Loucy (cell line): ENCODE measurements around the gene EPHB6.

Experiments used
- EZH2phosphoT487 ChIP-seq: fragments of 200-600 bp; IDR thresholded peaks from 2 replicates; pipeline ENCODE4 v1.6.1; 2018; ENCODE audit warnings: antibody characterized with exemption, mild to moderate bottlenecking, moderate library complexity, borderline replicate concordance
- TF ChIP-seq, protein P1 (sequence below): fragments of 200-600 bp; sonication (generic); conservative IDR thresholded peaks from 2 replicates; pipeline ENCODE4 v1.5.1; 2014; ENCODE audit warnings: mild to moderate bottlenecking, antibody characterized with exemption, low read length

GRCh38 chr7:142886866-142887265, 32.0 kb downstream of the EPHB6 start:
- TF ChIP-seq, protein P1, sequence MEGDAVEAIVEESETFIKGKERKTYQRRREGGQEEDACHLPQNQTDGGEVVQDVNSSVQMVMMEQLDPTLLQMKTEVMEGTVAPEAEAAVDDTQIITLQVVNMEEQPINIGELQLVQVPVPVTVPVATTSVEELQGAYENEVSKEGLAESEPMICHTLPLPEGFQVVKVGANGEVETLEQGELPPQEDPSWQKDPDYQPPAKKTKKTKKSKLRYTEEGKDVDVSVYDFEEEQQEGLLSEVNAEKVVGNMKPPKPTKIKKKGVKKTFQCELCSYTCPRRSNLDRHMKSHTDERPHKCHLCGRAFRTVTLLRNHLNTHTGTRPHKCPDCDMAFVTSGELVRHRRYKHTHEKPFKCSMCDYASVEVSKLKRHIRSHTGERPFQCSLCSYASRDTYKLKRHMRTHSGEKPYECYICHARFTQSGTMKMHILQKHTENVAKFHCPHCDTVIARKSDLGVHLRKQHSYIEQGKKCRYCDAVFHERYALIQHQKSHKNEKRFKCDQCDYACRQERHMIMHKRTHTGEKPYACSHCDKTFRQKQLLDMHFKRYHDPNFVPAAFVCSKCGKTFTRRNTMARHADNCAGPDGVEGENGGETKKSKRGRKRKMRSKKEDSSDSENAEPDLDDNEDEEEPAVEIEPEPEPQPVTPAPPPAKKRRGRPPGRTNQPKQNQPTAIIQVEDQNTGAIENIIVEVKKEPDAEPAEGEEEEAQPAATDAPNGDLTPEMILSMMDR: no peak
- no peak for TF ChIP-seq EZH2phosphoT487
